HCT116 (cell line): ENCODE measurements around the gene NGEF. TPM values are rescaled to one million over a fixed set of nuclear protein-coding genes. Genes with fewer than 3 reads are reported as not detected.

Experiments used
- ATAC-seq: fragments of 200-7000 bp; cut with Tn5 transposase; 2 replicates; pipeline ENCODE4 v1.9.1; 2020; ENCODE audit warnings: mild to moderate bottlenecking, moderate library complexity
- BruUV-seq: library from RNA; stranded (reverse); fragments of 400-500 nt; replicated peaks from 2 replicates; lab custom pipeline; 2021; lab: Mats Ljungman, UMichigan
- CTCF ChIA-PET: fragments of 300-600 bp; sonication (Branson Sonifier 250); formaldehyde crosslinking; loops from one replicate; lab custom pipeline; 2021; ENCODE audit warnings: antibody characterized with exemption; lab: Charles Lee
- POLR2A ChIA-PET: fragments of 300-600, 350-600 bp; sonication (Branson Sonifier 250); formaldehyde crosslinking; loops from one replicate; lab custom pipeline; 2021; ENCODE audit warnings: antibody characterized with exemption; lab: Charles Lee
- RAD21 ChIA-PET, 2 experiments: fragments of 300-600 bp; sonication (Branson Sonifier 250); formaldehyde crosslinking; loops; one replicate each; lab custom pipeline; 2023; ENCODE audit warnings: low total read pairs in 2 of 2; ENCODE audit not compliant: uncharacterized antibody in 2 of 2, unreplicated experiment in 2 of 2, low non-redundant PET in 1 of 2; lab: Charles Lee
- DNase-seq: peaks from one replicate; pipeline ENCODE4 v3.0.0-alpha.2; 2010; ENCODE audit warnings: low read depth, low spot score
- H2AFZ ChIP-seq: fragments of 200-600 bp; shearing (Covaris generic), sonication (generic); 2 replicates; pipeline ENCODE4 v1.6.1; 2017; ENCODE audit warnings: low read depth, mixed run types, mixed read lengths, antibody characterized with exemption, low read length; ENCODE audit not compliant: poor library complexity, severe bottlenecking
- H3K27ac ChIP-seq: 2 replicates; pipeline ENCODE4 v1.5.1; 2012; ENCODE audit warnings: low read depth, low read length
- H3K27me3 ChIP-seq: fragments of 200-600 bp; sonication (generic); 2 replicates; pipeline ENCODE4 v1.6.1; 2016; ENCODE audit warnings: mixed run types, low read length, mixed read lengths; ENCODE audit not compliant: insufficient read depth
- H3K36me3 ChIP-seq, 2 experiments: fragments of 200-500 bp in 1 of 2; fragments of 200-600 bp in 1 of 2; sonication (Bioruptor generic) in 1 of 2; sonication (generic) in 1 of 2; 2 replicates each; pipeline versions ENCODE4 v1.5.1 to v1.6.1; 2014 to 2016; ENCODE audit warnings: low read length in 2 of 2, inconsistent platforms in 1 of 2, mixed read lengths in 1 of 2, mixed run types in 1 of 2; ENCODE audit not compliant: insufficient read depth in 2 of 2, control insufficient read depth in 1 of 2
- H3K4me1 ChIP-seq, 2 experiments: fragments of 200-600 bp in 1 of 2; sonication (generic) in 1 of 2; 2 replicates each; pipeline versions ENCODE4 v1.5.1 to v1.6.1; 2012 to 2017; ENCODE audit warnings: low read length in 2 of 2, inconsistent platforms in 1 of 2, mild to moderate bottlenecking in 1 of 2, mixed read lengths in 1 of 2, mixed run types in 1 of 2, moderate library complexity in 1 of 2; ENCODE audit not compliant: insufficient read depth in 2 of 2, control insufficient read depth in 1 of 2
- H3K4me2 ChIP-seq: fragments of 200-600 bp; sonication (generic); 2 replicates; pipeline ENCODE4 v1.6.1; 2017; ENCODE audit warnings: mixed run types, low read length, mixed read lengths
- H3K4me3 ChIP-seq, 2 experiments: fragments of 200-600 bp in 1 of 2; sonication (generic) in 1 of 2; replicated peaks in 1 of 2; 2 replicates each; pipeline ENCODE4 v1.5.1; 2011 to 2016; ENCODE audit warnings: low read length in 2 of 2, control low read depth in 1 of 2, low read depth in 1 of 2, mild to moderate bottlenecking in 1 of 2, mixed read lengths in 1 of 2, mixed run types in 1 of 2
- H3K79me2 ChIP-seq: fragments of 200-600 bp; sonication (generic); 2 replicates; pipeline ENCODE4 v1.6.1; 2017; ENCODE audit warnings: mild to moderate bottlenecking, mixed run types, low read length, moderate library complexity, mixed read lengths; ENCODE audit not compliant: insufficient read depth
- H3K9ac ChIP-seq: fragments of 200-600 bp; sonication (generic); 2 replicates; pipeline ENCODE4 v1.6.1; 2016; ENCODE audit warnings: low read length, mixed read lengths
- H3K9me2 ChIP-seq: fragments of 200-600 bp; sonication (generic), shearing (Covaris generic); 2 replicates; pipeline ENCODE4 v1.6.1; 2017; ENCODE audit warnings: mixed run types, mild to moderate bottlenecking, moderate library complexity; ENCODE audit not compliant: insufficient read depth
- H3K9me3 ChIP-seq, 2 experiments: fragments of 200-500 bp in 1 of 2; fragments of 200-600 bp in 1 of 2; sonication (Bioruptor generic) in 1 of 2; sonication (generic) in 1 of 2; 2 replicates each; pipeline ENCODE4 v1.6.1; 2014 to 2017; ENCODE audit warnings: low read length in 2 of 2, mixed read lengths in 2 of 2, inconsistent platforms in 1 of 2, low read depth in 1 of 2, mild to moderate bottlenecking in 1 of 2, mixed run types in 1 of 2, moderate library complexity in 1 of 2; ENCODE audit not compliant: control insufficient read depth in 1 of 2, insufficient read depth in 1 of 2
- H4K20me1 ChIP-seq: fragments of 200-600 bp; sonication (generic), shearing (Covaris generic); 2 replicates; pipeline ENCODE4 v1.6.1; 2017; ENCODE audit warnings: mixed run types, mild to moderate bottlenecking, moderate library complexity; ENCODE audit not compliant: insufficient read depth
- CBX3 ChIP-seq: IDR thresholded peaks from 2 replicates; pipeline ENCODE4 v1.6.1; 2012; ENCODE audit warnings: low read depth
- CEBPB ChIP-seq: IDR thresholded peaks from 2 replicates; pipeline ENCODE4 v1.6.1; 2012; ENCODE audit warnings: low read depth
- EGR1 ChIP-seq: IDR thresholded peaks from 2 replicates; pipeline ENCODE4 v1.6.1; 2012; ENCODE audit warnings: low read depth
- EZH2 ChIP-seq: fragments of 200-600 bp; sonication (generic); IDR thresholded peaks from 2 replicates; pipeline ENCODE4 v1.6.1; 2017; ENCODE audit warnings: antibody characterized with exemption, mixed run types
- FOSL1 ChIP-seq: IDR thresholded peaks from 2 replicates; pipeline ENCODE4 v1.6.1; 2012; ENCODE audit warnings: low read depth
- JUND ChIP-seq: IDR thresholded peaks from 2 replicates; pipeline ENCODE4 v1.6.1; 2012
- POLR2A ChIP-seq: IDR thresholded peaks from 2 replicates; pipeline ENCODE4 v1.7.0; 2011; ENCODE audit warnings: borderline replicate concordance; ENCODE audit not compliant: insufficient read depth, insufficient read length; ENCODE audit errors: extremely low read depth
- POLR2AphosphoS5 ChIP-seq: IDR thresholded peaks from 2 replicates; pipeline ENCODE4 v1.6.1; 2011; ENCODE audit warnings: mild to moderate bottlenecking, low read depth, low read length, moderate library complexity
- RAD21 ChIP-seq: IDR thresholded peaks from 2 replicates; pipeline ENCODE4 v1.6.1; 2012; ENCODE audit warnings: low read depth, mild to moderate bottlenecking
- REST ChIP-seq: IDR thresholded peaks from 2 replicates; pipeline ENCODE4 v1.6.1; 2012; ENCODE audit warnings: low read depth
- TCF7L2 ChIP-seq: IDR thresholded peaks from 2 replicates; pipeline ENCODE4 v1.7.0; 2011; ENCODE audit warnings: borderline replicate concordance, inconsistent platforms; ENCODE audit not compliant: insufficient read depth, insufficient read length; ENCODE audit errors: extremely low read depth
- YY1 ChIP-seq: IDR thresholded peaks from 2 replicates; pipeline ENCODE4 v1.6.1; 2011; ENCODE audit warnings: low read length, low read depth, moderate library complexity, mild to moderate bottlenecking; ENCODE audit not compliant: insufficient replicate concordance; ENCODE audit errors: extremely low read depth
- ZFX ChIP-seq: fragments of 450-650 bp; IDR thresholded peaks from 2 replicates; pipeline ENCODE4 v1.6.1; 2017
- ZNF274 ChIP-seq: fragments of 200-500 bp; sonication (Bioruptor generic); IDR thresholded peaks from 2 replicates; pipeline ENCODE4 v1.6.1; 2014; ENCODE audit warnings: mild to moderate bottlenecking, low read depth, low read length, inconsistent platforms
- intact Hi-C: fragments of 100-400 bp; cut with micrococcal nuclease; formaldehyde crosslinking; loops from 2 replicates; pipeline ENCODE4 v1.10.0; 2022
- total RNA-seq: library from RNA; stranded (reverse); gene quantifications from one replicate; pipeline ENCODE4 v1.2.1, GENCODE V29; 2021; ENCODE audit not compliant: unreplicated experiment
- TF ChIP-seq, protein P1 (sequence below): IDR thresholded peaks from 2 replicates; pipeline ENCODE4 v1.6.1; 2011; ENCODE audit warnings: mild to moderate bottlenecking, low read length, moderate library complexity; ENCODE audit not compliant: insufficient replicate concordance; ENCODE audit errors: extremely low read depth
- TF ChIP-seq, protein P2 (sequence below), 3 experiments: fragments of 200-600 bp in 1 of 3; sonication (generic) in 1 of 3; IDR thresholded peaks in 2 of 3; conservative IDR thresholded peaks in 1 of 3; 2 replicates each; pipeline ENCODE4 v1.5.1; 2012 to 2017; ENCODE audit warnings: low read depth in 2 of 3, low read length in 2 of 3, antibody characterized with exemption in 1 of 3, borderline replicate concordance in 1 of 3, control low read depth in 1 of 3, mild to moderate bottlenecking in 1 of 3, mixed read lengths in 1 of 3, mixed run types in 1 of 3, moderate library complexity in 1 of 3; ENCODE audit not compliant: insufficient read depth in 1 of 3

NGEF gene
- total RNA-seq, 1 experiment from 2014 or later, result 12.6 TPM

- H3K9ac ChIP-seq, result no peak overlapping the region
- no peak overlapping the region for H3K27ac ChIP-seq
- no peaks in the 10 kb centered on the region for H3K36me3 ChIP-seq
- no peaks in the 10 kb centered on the region for H4K20me1 ChIP-seq
- H3K79me2 ChIP-seq, result no peaks in the 10 kb centered on the region
- H3K27me3 ChIP-seq, result no peaks in the 10 kb centered on the region
- H3K4me2 ChIP-seq, result no peak overlapping the region
- intact Hi-C loops, result no loop called here
- RAD21 ChIA-PET, result no interaction called here
- no peaks in the 10 kb centered on the region for H3K9me3 ChIP-seq
- CTCF ChIA-PET, result no interaction called here
- no peaks in the 10 kb centered on the region for H3K9me2 ChIP-seq
- ATAC-seq (no peak), DNase-seq (no peak)
- peaks cover 2 to 5% of the 10 kb centered on the region in 2 experiments; a peak in 2 of 4 replicates for H3K4me1 ChIP-seq
- H3K4me3 ChIP-seq, result no peak overlapping the region
- H2AFZ ChIP-seq, result no peak overlapping the region
- TF ChIP-seq ZFX, result no peak
- no peak for TF ChIP-seq TCF7L2
- TF ChIP-seq EGR1, result no peak
- no peak for TF ChIP-seq RAD21
- no peak for TF ChIP-seq FOSL1
- TF ChIP-seq CBX3, result no peak
- no peak for TF ChIP-seq POLR2AphosphoS5
- no peak for TF ChIP-seq EZH2
- TF ChIP-seq ZNF274, result no peak
- TF ChIP-seq REST, result no peak
- TF ChIP-seq, protein P1, sequence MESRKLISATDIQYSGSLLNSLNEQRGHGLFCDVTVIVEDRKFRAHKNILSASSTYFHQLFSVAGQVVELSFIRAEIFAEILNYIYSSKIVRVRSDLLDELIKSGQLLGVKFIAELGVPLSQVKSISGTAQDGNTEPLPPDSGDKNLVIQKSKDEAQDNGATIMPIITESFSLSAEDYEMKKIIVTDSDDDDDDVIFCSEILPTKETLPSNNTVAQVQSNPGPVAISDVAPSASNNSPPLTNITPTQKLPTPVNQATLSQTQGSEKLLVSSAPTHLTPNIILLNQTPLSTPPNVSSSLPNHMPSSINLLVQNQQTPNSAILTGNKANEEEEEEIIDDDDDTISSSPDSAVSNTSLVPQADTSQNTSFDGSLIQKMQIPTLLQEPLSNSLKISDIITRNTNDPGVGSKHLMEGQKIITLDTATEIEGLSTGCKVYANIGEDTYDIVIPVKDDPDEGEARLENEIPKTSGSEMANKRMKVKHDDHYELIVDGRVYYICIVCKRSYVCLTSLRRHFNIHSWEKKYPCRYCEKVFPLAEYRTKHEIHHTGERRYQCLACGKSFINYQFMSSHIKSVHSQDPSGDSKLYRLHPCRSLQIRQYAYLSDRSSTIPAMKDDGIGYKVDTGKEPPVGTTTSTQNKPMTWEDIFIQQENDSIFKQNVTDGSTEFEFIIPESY, result no peak
- TF ChIP-seq JUND, result no peak
- no peak for TF ChIP-seq POLR2A
- TF ChIP-seq, protein P2, sequence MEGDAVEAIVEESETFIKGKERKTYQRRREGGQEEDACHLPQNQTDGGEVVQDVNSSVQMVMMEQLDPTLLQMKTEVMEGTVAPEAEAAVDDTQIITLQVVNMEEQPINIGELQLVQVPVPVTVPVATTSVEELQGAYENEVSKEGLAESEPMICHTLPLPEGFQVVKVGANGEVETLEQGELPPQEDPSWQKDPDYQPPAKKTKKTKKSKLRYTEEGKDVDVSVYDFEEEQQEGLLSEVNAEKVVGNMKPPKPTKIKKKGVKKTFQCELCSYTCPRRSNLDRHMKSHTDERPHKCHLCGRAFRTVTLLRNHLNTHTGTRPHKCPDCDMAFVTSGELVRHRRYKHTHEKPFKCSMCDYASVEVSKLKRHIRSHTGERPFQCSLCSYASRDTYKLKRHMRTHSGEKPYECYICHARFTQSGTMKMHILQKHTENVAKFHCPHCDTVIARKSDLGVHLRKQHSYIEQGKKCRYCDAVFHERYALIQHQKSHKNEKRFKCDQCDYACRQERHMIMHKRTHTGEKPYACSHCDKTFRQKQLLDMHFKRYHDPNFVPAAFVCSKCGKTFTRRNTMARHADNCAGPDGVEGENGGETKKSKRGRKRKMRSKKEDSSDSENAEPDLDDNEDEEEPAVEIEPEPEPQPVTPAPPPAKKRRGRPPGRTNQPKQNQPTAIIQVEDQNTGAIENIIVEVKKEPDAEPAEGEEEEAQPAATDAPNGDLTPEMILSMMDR (IDR thresholded peaks at IDR 0.05 in 2 of 3, conservative IDR thresholded peaks at IDR 0.05 in 1 of 3; ENCODE audit: borderline replicate concordance in 1 of 3, insufficient read depth in 1 of 3, low read depth in 2 of 3, low read length in 2 of 3), result no peak
- TF ChIP-seq CEBPB, result no peak
- TF ChIP-seq YY1, result no peak
- no TSS peak for BruUV-seq
- POLR2A ChIA-PET, result no interaction called here
Measured at GRCh38 chr2:233011268-233011650, 1.8 kb downstream of the NGEF start.
